GF-D8 (cell line): Measurements from ENCODE around the gene SERHL2.
"Not testable (repeated sequence)": the region's sequence is repeated elsewhere in the genome, so short reads cannot be mapped to it uniquely, and the experiment has no call there.

ENCODE experiments used
- DNase-seq: peaks from one replicate; lab custom pipeline; 2025; lab: John Stamatoyannopoulos, UW

SERHL2 gene

GRCh38 chr22:42553475-42554361, at the start of gene SERHL2:
SERHL2 (plus strand) TSS chr22:42553956; CDS start chr22:42554021, 65 bp downstream.
- DNase-seq: no peak

GRCh38 chr22:42508327-42508974, 45.3 kb upstream of the SERHL2 start:
- DNase-seq: not testable (repeated sequence)

GRCh38 chr22:42508975-42509364, 44.8 kb upstream of the SERHL2 start:
- not testable (repeated sequence) for DNase-seq

GRCh38 chr22:42509548-42509947, 44.2 kb upstream of the SERHL2 start:
- no peak for DNase-seq

GRCh38 chr22:42511401-42511891, 42.3 kb upstream of the SERHL2 start:
- no peak for DNase-seq

GRCh38 chr22:42512273-42512990, 41.3 kb upstream of the SERHL2 start:
- DNase-seq: not testable (repeated sequence)

GRCh38 chr22:42514331-42514730, 39.4 kb upstream of the SERHL2 start:
- not testable (repeated sequence) for DNase-seq

GRCh38 chr22:42515304-42515703, 38.5 kb upstream of the SERHL2 start:
- not testable (repeated sequence) for DNase-seq

- no peak for DNase-seq
Measured at GRCh38 chr22:42515896-42516295, 37.9 kb upstream of the SERHL2 start.

GRCh38 chr22:42517103-42517502, 36.7 kb upstream of the SERHL2 start:
- not testable (repeated sequence) for DNase-seq

- DNase-seq: not testable (repeated sequence)
Measured at GRCh38 chr22:42518638-42519524, 34.9 kb upstream of the SERHL2 start.

GRCh38 chr22:42519525-42520401, 34.0 kb upstream of the SERHL2 start, which contains the start of gene RRP7A:
RRP7A (minus strand) TSS chr22:42519796; CDS start chr22:42519786, 10 bp downstream.
- peak; percentile 7 for DNase-seq

GRCh38 chr22:42521228-42521546, 32.6 kb upstream of the SERHL2 start:
- DNase-seq: no peak

GRCh38 chr22:42522546-42522945, 31.2 kb upstream of the SERHL2 start:
- DNase-seq: no peak

GRCh38 chr22:42528591-42529307, 25.0 kb upstream of the SERHL2 start:
- no peak for DNase-seq

- not testable (repeated sequence) for DNase-seq
Measured at GRCh38 chr22:42529435-42529834, 24.3 kb upstream of the SERHL2 start.

GRCh38 chr22:42531401-42532084, 22.2 kb upstream of the SERHL2 start:
- not testable (repeated sequence) for DNase-seq

- no peak for DNase-seq
Measured at GRCh38 chr22:42533638-42533977, 20.1 kb upstream of the SERHL2 start.

- DNase-seq: not testable (repeated sequence)
Measured at GRCh38 chr22:42535082-42535731, 18.5 kb upstream of the SERHL2 start.
